ENCODE results near the gene CEP55. TPM values are rescaled to one million over a fixed set of nuclear protein-coding genes. Genes with fewer than 3 reads are reported as not detected.

CEP55 gene
- total RNA-seq, 2 donors from 2014 or later: 11.3 to 30.0 TPM

- no peak for TF ChIP-seq CTCF (IDR thresholded peaks at IDR 0.05)
- intact Hi-C loops (cut with DNase I): no loop called here
- DNase-seq: no peak
- Histone ChIP-seq H3K4me3 (no peak overlapping the region), H3K9ac (ENCODE audit: low read depth in 2 of 2, low read length in 2 of 2) (no peak overlapping the region), H3K4me1 (peaks cover 10% of the 10 kb centered on the region), H3K27ac (peak overlapping the region; percentile 43), H3K9me3 (no peaks in the 10 kb centered on the region), H3K27me3 (no peaks in the 10 kb centered on the region), H3K36me3 (no peaks in the 10 kb centered on the region)
Observed at GRCh38 chr10:93573924-93574323, 77.5 kb downstream of the CEP55 start.

GRCh38 chr10:93576888-93577287 is 80.5 kb downstream of the CEP55 start:
- peak overlapping the region in 1 of 2 donors; percentile 23 for H3K9ac ChIP-seq (ENCODE audit: low read depth in 2 of 2, low read length in 2 of 2)
- DNase-seq: peak; percentile 79
- intact Hi-C loops (cut with DNase I): no loop called here
- H3K4me1 ChIP-seq: peaks cover 10% of the 10 kb centered on the region
- H3K27me3 ChIP-seq: no peaks in the 10 kb centered on the region
- H3K36me3 ChIP-seq: no peaks in the 10 kb centered on the region
- peak overlapping the region; percentile 77 for H3K27ac ChIP-seq
- TF ChIP-seq CTCF (IDR thresholded peaks at IDR 0.05): no peak
- H3K4me3 ChIP-seq: no peak overlapping the region
- no peaks in the 10 kb centered on the region for H3K9me3 ChIP-seq

GRCh38 chr10:93577565-93577964 is 81.2 kb downstream of the CEP55 start:
- no peaks in the 10 kb centered on the region for H3K36me3 ChIP-seq
- H3K9ac ChIP-seq (ENCODE audit: low read depth in 2 of 2, low read length in 2 of 2): peak overlapping the region in 1 of 2 donors; percentile 23
- intact Hi-C loops (cut with DNase I): no loop called here
- H3K9me3 ChIP-seq: no peaks in the 10 kb centered on the region
- no peaks in the 10 kb centered on the region for H3K27me3 ChIP-seq
- TF ChIP-seq CTCF (IDR thresholded peaks at IDR 0.05): no peak
- H3K4me1 ChIP-seq: peaks cover 10% of the 10 kb centered on the region
- DNase-seq: no peak
- no peak overlapping the region for H3K4me3 ChIP-seq
- peak overlapping the region; percentile 77 for H3K27ac ChIP-seq

Other genes with a start within 250 kb of the CEP55 start
- gene MYOF, start 14.3 kb upstream of the CEP55 start, total RNA-seq: 10 to 100 TPM; 88.1 to 90.9 TPM
- 10 to 100 TPM; 44.2 to 48.2 TPM for gene FFAR4, start 70.1 kb downstream of the CEP55 start, total RNA-seq
- 10 to 100 TPM in 1 of 2 donors, 1 to 10 TPM in 1; 6.8 to 15.1 TPM for gene RBP4, start 104.6 kb downstream of the CEP55 start, total RNA-seq
- not detected for gene PDE6C, start 115.9 kb downstream of the CEP55 start, total RNA-seq
- 10 to 100 TPM; 13.5 to 19.4 TPM for gene FRA10AC1, start 206.0 kb downstream of the CEP55 start, total RNA-seq